ENCODE data around the gene SCAMP1. TPM values are rescaled to one million over a fixed set of nuclear protein-coding genes. Genes with fewer than 3 reads are reported as not detected.

The SCAMP1 gene
- total and polyA plus RNA-seq, 2 of the 8 experiments (the other 6 are each of a cell fraction or from before 2014, with no cell fraction given), result 18.6 to 55.9 TPM

- TF ChIP-seq, protein P1, sequence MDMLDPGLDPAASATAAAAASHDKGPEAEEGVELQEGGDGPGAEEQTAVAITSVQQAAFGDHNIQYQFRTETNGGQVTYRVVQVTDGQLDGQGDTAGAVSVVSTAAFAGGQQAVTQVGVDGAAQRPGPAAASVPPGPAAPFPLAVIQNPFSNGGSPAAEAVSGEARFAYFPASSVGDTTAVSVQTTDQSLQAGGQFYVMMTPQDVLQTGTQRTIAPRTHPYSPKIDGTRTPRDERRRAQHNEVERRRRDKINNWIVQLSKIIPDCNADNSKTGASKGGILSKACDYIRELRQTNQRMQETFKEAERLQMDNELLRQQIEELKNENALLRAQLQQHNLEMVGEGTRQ (IDR thresholded peaks at IDR 0.05; ENCODE audit: low read length), result no peak
- no peak for TF ChIP-seq TBP (IDR thresholded peaks at IDR 0.05; ENCODE audit: low read depth, low read length)
Measured at GRCh38 chr5:78487846-78488245, 127.4 kb downstream of the SCAMP1 start (continued).
